HG02642 (cell line): ENCODE results near the gene STRIP2.

ENCODE experiments used
- ATAC-seq: cut with Tn5 transposase; IDR thresholded peaks from one replicate; pipeline ENCODE4 v1.9.1; 2021; ENCODE audit warnings: mild to moderate bottlenecking; ENCODE audit not compliant: unreplicated experiment, poor library complexity

Gene STRIP2

DNA sequence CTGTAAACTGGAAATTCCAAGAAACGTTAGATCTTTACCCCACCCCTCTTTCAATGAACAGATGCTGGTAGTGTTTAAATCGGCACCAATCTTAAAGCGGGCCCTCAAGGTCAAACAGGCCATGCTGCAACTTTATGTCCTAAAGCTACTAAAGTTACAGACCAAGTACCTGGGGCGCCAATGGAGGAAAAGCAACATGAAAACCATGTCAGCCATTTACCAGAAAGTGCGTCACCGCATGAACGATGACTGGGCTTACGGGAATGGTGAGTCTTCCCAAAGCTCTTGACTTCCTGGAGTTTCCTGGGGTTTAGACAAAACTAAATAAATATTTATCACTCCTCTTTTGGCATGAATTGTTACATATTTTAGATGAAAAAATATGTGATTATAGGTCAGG lies 48.5 kb downstream of the STRIP2 start:
- no peak for ATAC-seq

DNA sequence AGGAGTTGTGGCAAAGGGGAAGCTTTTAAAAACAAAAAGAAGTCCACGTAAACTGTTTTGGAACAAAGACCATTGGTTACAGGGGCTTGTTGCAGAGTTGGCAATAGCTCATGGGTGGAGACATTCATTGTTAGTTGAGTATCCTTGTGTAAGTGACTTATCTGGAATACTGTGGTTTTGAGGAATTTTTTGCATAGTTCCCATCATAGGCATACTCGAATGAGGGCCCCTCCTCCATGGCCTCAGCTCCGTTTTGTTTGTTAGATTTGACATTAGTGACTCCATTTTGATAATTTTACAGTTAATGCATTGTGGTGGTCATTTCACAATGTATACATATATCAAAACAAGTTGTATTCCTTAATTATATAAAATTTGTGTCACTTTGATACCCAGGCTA lies 55.3 kb downstream of the STRIP2 start:
- no peak for ATAC-seq

DNA sequence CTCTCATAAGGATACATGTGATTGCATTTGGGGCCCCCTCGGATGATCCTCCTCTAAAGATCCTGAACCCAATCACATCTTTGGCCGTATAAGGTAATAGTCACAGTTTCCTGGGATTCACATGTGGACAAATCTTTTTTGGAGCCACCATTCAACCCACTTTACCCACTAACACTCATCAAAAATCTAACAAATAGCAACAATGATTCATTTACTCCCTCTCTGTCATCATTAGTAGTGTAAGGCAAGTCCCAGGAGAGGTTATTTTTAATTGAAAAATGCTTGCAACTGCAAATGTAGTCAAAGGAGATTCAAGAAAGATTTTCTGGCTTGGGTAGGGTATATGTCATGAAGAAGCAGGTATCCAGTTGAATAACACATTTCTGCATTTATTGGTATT lies 58.2 kb downstream of the STRIP2 start:
- ATAC-seq, result no peak

DNA sequence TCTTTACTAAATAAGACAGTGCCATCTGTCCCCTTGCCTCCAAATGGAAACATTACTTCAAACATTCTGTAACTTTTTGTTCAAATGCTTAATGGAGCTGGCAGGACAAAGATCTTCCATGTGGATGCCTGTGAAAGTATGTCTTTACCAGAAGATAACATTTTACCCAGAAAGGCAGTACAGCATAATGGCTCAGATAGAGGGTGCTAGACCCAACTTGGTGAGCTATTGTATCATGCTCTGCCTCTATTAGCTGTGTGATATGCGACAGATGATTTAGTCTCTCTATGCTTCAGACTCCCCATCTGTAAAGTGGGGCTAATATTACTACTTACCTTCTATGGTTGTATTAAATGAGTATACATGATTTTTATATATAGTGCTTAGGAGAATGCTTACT lies 59.3 kb downstream of the STRIP2 start:
- ATAC-seq, result no peak

DNA sequence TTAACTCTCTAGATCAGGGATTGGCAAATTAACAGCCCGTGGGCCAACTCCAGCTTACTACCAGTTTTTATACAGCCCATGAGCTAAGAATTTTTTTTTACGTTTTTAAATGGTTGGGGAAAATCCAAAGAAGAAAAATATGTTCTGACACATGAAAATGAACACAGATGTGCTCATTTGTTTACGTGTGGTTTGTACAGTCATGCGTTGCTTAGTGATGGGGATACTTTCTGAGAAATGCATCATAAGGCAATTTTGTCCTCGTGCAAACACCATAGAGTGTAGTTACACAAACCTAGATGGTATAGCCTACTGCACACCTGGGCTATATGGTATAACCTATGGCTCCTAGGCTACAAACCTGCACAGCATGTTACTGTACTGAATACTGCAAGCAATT lies 59.8 kb downstream of the STRIP2 start:
- peak; percentile 73 for ATAC-seq

DNA sequence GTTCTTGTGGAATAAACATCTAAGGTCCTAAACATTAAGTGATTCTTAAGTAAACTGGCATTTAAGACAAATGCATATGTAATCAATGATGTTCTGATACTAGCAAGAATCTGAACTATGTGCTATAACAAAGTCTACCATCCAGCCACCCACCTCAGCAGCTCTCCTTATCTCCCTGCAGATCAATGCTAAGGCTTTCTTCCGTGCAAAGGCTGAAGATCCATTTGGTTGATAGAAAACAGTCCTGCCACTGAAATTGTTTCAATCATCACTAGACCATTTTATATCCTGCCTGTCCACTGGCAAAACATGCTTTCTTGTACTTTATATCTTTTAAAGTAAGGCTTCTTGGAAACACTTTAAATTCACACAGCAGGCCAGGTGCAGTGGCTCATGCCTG lies 61.8 kb downstream of the STRIP2 start:
- ATAC-seq, result no peak

DNA sequence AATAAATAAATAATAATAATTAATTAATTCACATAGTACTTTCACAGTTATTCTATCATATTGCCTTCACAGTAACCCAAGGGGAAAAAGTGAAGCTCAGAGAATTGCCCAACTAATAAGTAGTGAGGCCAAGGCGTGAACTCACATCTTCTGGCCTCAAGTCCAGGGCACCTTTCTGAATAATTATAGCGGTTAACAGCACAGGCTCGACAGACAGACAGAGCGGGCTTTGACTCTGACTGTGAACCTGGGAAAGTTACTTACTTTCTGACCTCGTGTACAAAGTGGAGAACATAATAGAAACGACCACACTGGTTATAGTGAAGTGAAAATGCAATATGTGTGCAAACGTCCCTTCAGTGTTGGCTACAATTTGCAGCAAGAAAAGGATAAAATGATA lies 62.4 kb downstream of the STRIP2 start:
- no peak for ATAC-seq

DNA sequence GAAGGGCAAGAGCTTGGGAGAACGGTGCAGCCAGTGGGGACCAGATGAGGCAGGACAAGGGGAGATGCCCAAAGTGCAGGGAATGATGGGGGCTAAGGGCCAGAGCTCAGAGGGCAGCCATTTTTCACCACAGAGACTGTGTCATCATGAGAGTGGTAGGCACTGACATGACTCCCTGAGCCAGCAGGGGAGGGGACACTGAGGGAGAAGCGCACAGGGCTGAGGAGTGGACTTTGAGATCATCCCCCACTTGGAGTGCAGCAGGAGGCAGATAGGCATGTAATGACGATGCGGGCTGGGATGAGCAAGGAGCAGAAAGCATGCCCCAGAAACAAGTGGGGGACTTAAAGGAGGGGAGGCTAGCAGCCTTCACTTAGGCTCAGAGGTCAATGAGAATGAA lies 62.9 kb downstream of the STRIP2 start:
- no peak for ATAC-seq

DNA sequence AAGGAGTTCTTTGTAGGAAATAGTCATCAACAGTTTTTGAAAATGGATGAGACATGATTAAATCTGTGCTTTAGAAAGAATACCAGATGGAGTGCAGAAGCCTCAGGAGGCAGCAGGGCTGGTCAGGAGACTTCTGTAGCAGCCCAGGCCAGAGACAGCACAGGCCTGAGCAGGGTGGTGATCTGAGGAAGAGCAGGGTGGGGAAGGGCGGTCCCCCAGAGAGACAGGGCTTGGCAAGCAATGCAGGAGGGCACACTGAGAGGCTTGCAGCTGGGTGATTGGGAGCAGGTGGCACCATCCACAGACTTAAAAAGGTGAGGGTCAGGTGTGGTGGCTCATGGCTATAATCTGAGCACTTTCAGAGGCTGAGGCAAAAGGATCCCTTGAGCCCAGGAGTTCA lies 63.8 kb downstream of the STRIP2 start:
- ATAC-seq, result no peak

DNA sequence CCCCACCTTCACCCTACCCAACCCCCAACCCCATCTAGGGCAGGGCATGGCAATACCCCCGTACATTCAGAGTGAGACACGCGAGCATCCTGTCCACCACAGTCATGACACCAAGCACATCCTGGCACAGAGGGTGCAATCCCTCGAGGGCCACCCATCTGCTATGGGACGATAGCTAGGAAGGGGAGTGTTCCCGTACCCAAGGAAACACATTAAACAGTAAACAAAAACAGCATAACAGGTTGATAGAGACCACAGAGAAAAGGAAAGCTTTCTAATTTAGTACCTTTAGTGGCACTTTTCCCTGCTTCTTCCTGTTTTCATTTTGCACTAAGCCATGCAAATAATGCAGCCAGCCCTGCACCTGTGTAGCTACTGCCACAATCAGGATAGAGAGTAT lies 65.8 kb downstream of the STRIP2 start:
- no peak for ATAC-seq

DNA sequence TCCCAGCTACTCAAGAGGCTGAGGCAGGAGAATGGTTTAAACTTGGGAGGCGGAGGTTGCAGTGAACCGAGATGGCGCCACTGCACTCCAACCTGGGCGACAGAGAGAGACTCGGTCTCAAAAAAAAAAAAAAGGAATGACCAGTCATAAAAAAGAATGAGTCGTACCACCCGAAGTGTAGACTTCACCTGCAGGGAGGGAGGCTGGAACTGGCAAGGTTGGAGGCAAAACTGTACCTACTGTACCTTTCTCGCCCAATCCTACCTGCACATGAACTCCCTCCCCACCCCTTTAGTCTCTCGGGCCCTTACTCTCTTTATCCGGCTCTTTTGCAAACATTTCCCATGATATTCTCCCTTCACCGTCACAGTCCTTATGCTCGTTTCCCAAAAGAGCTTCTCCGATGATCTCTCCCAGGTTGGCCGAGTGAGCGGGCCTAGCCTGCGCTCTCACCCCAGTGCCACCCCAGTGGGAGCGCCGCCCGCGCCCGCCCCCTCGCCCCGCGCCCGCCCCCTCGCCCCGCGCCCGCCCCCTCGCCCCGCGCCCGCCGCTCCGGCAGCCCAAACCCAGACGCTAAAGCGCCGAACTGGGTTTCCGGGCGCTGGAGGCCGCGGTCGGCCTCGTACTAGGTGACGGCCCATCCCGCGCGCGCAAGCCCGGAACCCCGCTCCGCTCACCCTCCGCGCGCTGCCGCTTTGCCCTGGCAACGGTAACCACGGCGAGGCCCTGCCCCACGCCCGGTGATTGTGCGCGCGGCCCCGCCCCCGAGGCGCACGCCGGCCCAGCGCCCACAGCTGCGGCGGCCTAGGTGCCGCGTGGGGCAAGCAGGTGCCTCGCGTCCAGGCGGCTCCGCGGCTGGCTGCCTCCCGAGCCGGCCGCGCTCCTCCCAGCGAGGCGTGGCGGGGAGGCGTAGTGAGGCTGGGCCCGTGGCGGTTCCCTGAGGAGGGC lies 67.8 kb downstream of the STRIP2 start, which contains the start of gene SMKR1:
TSS of gene SMKR1 (plus strand) at position 772 of the 948 bp plus-strand sequence. CDS start 294 bp downstream, outside the sequence.
- peak; percentile 96 for ATAC-seq

DNA sequence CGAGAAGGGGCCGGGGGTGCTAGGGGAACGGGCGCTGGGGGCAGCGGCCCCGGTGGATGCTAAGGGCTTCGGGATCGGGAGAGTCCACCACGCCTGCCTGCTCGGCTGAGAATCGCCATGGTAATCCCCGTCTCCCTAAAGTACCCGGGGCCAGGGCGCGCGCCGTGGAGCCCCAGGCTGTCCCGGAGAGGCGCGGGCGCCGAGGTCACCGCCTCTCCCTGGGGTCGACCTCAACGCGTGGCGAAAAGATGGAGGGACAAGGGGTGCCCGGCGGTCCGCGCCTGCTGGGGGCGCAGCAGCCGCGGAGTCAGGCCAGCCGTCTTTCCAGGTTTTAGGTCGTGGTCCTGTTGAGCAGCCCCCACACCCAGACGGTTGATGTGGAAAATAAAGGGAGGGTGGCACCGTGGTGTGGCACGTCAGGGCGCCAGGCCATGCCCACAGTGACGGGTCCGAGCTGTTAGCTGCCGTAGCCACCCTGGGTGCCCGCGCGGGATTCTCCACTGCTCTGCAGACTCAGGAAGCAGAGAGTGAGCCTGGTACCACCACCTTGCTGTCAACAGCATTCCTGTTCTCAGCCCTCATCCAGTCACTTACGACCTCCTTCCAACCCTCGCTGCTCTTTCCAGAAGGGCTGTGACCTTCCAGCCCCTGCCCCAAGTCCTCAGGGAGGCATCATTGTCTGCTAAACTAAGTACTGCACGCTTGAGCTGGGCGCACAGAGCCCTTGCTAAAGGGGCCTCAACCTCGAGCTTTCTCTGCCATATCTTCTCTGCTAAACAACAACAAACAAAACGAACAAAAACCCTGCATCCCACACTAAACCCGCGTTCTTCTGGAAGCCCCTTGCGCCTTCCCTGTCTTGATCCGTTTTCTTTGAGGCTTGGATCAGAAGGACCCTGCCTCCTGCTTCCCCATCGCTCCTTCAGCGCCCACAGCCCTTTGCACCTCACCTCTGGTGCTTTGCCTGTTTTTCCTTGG lies 68.8 kb downstream of the STRIP2 start:
- ATAC-seq, result peak; percentile 18

DNA sequence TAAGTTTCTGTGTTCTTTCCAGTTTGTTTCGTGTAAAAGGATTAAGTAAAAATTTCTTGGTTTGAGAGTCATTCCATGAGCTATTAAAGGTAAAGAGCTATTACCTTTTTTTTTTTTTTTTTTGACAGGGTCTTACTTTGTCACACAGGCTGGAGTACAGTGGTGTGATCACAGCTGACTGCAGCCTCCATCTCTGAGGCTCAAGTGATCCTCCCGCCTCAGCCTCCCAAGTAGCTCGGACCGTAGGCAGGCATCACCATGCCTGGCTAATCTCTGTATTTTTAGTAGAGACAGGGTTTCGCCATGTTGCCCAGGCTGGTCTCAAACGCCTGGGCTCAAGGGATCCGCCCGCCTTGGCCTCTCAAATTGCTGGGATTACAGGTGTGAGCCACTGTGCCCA lies 69.5 kb downstream of the STRIP2 start:
- no peak for ATAC-seq

DNA sequence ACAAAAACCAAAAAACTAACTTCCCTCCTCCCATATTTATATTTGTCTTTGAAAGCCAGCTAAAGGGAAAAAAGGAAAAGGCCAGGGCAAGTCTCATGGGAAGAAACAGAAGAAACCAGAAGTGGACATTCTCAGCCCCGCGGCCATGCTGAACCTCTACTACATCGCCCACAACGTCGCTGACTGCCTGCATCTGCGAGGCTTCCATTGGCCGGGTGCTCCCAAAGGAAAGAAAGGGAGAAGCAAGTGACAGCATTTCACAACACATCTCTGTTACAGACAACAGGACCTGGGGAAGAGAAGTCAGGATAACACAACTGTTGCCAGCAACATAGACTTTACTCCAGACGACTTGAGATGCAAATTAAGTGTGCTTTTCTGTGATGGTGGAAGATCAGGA lies 78.0 kb downstream of the STRIP2 start:
- no peak for ATAC-seq

DNA sequence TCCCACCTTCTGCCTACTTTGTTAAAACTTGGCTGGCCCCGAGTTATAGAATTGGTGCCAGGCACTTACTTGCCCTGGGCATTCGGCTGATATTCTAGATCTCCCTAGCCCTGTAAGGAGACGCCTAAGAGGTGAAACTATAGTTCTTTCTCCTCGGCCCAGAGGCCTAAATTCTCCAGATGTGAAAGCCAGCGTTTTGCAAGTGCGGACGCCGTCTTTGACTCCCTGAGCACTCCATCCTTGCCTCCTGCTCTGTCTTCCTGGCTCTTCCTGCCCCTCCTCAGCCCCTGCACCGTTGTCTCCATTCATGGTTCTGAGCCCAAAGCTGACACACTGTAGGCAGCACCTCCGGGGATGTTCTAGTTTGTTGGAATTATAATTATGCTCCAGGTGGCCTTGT lies 79.3 kb downstream of the STRIP2 start:
- no peak for ATAC-seq

DNA sequence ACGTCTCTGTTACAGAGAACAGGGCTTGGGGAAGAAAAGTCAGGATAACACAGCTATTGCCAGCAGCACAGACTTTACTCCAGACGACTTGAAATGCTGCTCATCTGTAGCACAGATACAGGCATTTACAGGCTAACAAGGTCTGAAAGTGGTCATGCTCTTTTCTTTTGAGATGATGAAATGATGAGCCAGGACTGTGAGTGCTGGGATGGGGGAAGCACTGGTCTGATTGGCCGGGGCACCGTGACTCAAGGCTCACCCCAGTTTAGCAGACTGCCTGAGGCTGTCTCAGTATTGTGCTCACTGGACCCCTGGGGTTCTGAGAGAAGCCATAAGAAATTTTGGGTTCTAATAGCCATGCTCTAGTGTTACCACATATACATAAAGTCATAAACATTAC lies 80.5 kb downstream of the STRIP2 start:
- no peak for ATAC-seq

DNA sequence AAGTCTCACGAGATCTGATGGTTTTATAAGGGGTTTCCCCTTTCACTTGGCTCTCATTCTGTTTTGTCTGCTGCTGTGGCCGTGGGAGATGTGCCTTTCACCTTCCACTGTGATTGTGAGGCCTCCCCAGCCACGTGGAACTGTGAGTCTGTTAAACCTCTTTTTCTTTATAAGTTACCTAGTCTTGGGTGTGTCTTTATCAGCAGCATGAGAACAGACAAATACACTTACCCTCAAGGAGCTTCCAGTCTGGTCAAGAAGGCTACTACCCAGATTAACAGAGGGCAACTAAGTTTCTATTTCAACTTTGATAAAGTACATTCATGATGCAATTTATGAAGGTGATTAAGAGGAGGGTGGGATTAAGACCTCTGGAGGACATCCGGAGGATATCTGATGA lies 81.1 kb downstream of the STRIP2 start:
- ATAC-seq, result no peak

DNA sequence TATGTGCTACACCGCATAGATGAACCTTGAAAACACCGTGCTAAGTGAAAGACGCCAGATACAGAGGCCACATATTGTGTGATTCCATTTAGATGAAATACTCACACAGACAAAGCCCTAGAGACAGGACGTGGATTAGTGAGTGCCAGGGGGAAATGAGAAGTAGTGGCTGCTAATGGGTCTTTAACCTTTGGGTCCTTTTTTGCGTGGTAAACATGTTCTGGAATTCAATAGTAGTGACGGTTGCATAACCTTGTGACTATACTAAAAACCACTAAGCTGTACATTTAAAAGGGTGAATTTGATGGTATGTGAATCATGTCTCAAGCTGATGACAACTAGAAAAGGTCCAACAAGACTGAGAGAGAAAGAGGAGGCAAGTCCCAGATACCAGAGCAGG lies 83.7 kb downstream of the STRIP2 start:
- no peak for ATAC-seq

DNA sequence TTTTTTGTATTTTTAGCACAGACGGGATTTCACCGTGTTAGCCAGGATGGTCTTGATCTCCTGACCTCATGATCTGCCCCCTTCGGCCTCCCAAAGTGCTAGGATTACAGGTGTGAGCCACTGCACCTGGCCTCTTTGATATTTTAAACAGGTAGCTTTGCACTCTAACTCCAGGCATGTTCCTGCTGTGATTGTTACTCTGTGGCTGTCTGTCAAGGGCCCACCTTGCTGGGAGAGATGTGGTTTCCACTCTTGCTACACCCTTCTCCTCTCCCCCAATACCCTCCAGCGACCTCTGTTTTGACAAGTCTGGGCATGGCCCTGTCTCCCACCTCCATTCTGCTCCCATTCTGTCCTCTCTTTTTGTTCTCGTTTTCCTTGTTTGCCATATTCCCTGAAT lies 85.2 kb downstream of the STRIP2 start:
- no peak for ATAC-seq

DNA sequence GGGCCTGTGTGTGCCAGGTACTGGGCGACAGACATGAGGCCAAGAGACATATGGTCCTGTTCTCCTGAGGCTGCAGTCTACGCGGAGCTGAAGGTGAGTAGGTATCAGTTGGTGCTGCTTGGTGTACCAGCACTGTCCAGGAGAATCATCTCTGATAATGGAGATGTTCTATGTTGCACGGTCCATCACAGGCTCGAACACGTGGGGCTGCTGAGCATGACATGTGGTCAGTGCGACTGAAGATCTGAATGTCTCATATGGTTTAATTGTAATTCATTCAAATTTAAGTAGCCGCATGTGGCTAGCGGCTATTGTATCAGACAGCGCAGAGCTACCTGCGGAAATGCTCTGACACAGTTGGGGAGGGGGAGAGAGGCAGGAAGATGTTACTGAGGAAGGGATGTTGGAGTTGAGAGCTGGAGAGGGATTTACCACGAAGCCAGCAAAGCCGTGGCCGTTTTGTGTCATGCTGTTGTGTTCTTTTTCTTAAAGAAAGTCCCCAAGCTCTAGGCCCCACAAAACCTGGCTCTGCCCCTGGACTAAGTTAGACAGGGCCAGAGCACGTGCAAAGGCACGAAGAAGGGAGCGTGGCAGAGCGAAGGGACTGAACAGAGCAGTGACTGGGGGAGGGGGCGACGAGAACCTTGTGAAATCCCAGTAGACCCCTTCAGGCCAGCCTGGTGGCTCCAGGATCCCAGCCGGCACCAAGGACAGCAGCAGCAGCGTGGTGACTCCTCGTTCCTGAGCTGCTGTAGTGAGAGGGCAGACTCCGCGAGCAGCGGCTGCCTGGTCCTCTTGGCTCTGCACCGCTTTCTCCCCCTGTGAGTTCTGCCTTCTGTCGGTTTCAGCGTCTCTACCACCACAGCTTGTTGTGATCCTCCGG lies 88.1 kb downstream of the STRIP2 start:
- no peak for ATAC-seq
